ENCODE measurements around the gene ASPDH.

ASPDH gene

GRCh38 chr19:50494186-50495019, 19.3 kb downstream of the ASPDH start:
- no peak for DNase-seq

GRCh38 chr19:50493171-50493570, 20.5 kb downstream of the ASPDH start:
- no peak for DNase-seq

GRCh38 chr19:50492303-50493052, 21.2 kb downstream of the ASPDH start:
- DNase-seq, result no peak

- DNase-seq, result no peak
Measured at GRCh38 chr19:50490991-50491472, 22.7 kb downstream of the ASPDH start.

- no peak for DNase-seq
Measured at GRCh38 chr19:50490411-50490811, 23.3 kb downstream of the ASPDH start.

GRCh38 chr19:50489461-50490011, 24.2 kb downstream of the ASPDH start:
- DNase-seq, result no peak

GRCh38 chr19:50488389-50489194, 25.1 kb downstream of the ASPDH start:
- no peak for DNase-seq

GRCh38 chr19:50486823-50487515, 26.7 kb downstream of the ASPDH start:
- no peak for DNase-seq

- DNase-seq, result no peak
Measured at GRCh38 chr19:50485284-50485955, 28.3 kb downstream of the ASPDH start.

GRCh38 chr19:50482916-50483315, 30.8 kb downstream of the ASPDH start:
- no peak for DNase-seq

- no peak for DNase-seq
Measured at GRCh38 chr19:50482271-50482855, 31.4 kb downstream of the ASPDH start.

GRCh38 chr19:50481351-50482149, 32.2 kb downstream of the ASPDH start:
- no peak for DNase-seq

- no peak for DNase-seq
Measured at GRCh38 chr19:50480281-50481111, 33.2 kb downstream of the ASPDH start.

- DNase-seq, result no peak
Measured at GRCh38 chr19:50479761-50480251, 33.9 kb downstream of the ASPDH start.

GRCh38 chr19:50478901-50479715, 34.6 kb downstream of the ASPDH start:
- DNase-seq, result no peak

- no peak for DNase-seq
Measured at GRCh38 chr19:50477751-50478515, 35.8 kb downstream of the ASPDH start.

- no peak for DNase-seq
Measured at GRCh38 chr19:50476907-50477238, 36.8 kb downstream of the ASPDH start.
